RPMI7951 (cell line): Measurements from ENCODE around the gene CYSTM1. TPM values are rescaled to one million over a fixed set of nuclear protein-coding genes. Genes with fewer than 3 reads are reported as not detected.

Experiments
- total RNA-seq: library from RNA; depleted of rRNA; stranded (reverse); fragments of >200 nt; shearing (Covaris generic); gene quantifications from 2 replicates; pipeline ENCODE4 v1.2.3, GENCODE V29; 2014; rRNA removed

CYSTM1 gene
- total RNA-seq, 1 experiment from 2014 or later: 29.1 TPM

Other genes with a start within 250 kb of the CYSTM1 start
- 1.7 and 1.9 TPM in 2 replicates for gene NRG2, start 131.9 kb upstream of the CYSTM1 start, total RNA-seq
- 9.0 and 10.0 TPM in 2 replicates for gene PURA, start 61.1 kb upstream of the CYSTM1 start, total RNA-seq
- gene IGIP, start 49.3 kb upstream of the CYSTM1 start, total RNA-seq: 4.3 and 5.2 TPM in 2 replicates
- gene PFDN1, start 127.9 kb downstream of the CYSTM1 start, total RNA-seq: 86.1 and 114 TPM in 2 replicates
- 3.5 and 3.9 TPM in 2 replicates for gene HBEGF, start 171.4 kb downstream of the CYSTM1 start, total RNA-seq
- not detected in 2 replicates for gene SLC4A9, start 185.0 kb downstream of the CYSTM1 start, total RNA-seq
- 31.4 and 35.2 TPM in 2 replicates for gene ANKHD1, start 226.6 kb downstream of the CYSTM1 start, total RNA-seq